ENCODE measurements around the gene GPS1. TPM values are rescaled to one million over a fixed set of nuclear protein-coding genes. Genes with fewer than 3 reads are reported as not detected.
A peak's percentile ranks its signal among the peaks of the same experiment; 100 is the strongest.

The GPS1 gene
- total and polyA plus RNA-seq, 10 of the 15 experiments (the other 5 are each of a cell fraction or from before 2014, with no cell fraction given), result 2.2 to 146 (median 77.7) TPM

- peak; percentile 66 for TF ChIP-seq ZNF592 (IDR thresholded peaks at IDR 0.05)
- TF ChIP-seq BACH1 (IDR thresholded peaks at IDR 0.05; ENCODE audit: borderline replicate concordance), result peak; percentile 94
- peak; percentile 78 for TF ChIP-seq MXI1 (IDR thresholded peaks at IDR 0.05; ENCODE audit: low read depth, low read length)
- peak; percentile 86 for TF ChIP-seq IKZF1 (conservative IDR thresholded peaks at IDR 0.05)
- no peak for TF ChIP-seq IKZF2 (IDR thresholded peaks at IDR 0.05)
- peak; percentile 44 for TF ChIP-seq NRF1 (conservative IDR thresholded peaks at IDR 0.05; ENCODE audit: low read depth, low read length)
- TF ChIP-seq LARP7 (IDR thresholded peaks at IDR 0.05), result peak; percentile 78; the same call in 1 of the 2 replicates
- peak; percentile 90 for TF ChIP-seq PKNOX1 (IDR thresholded peaks at IDR 0.05)
- no peak for TF ChIP-seq ZNF622 (IDR thresholded peaks at IDR 0.05)
- no peak for TF ChIP-seq ZNF24 (IDR thresholded peaks at IDR 0.05)
- peak; percentile 37 to 70 (median 42); a peak in 5 of 6 replicates for TF ChIP-seq CTCF (IDR thresholded peaks at IDR 0.05 in 2 of 3, conservative IDR thresholded peaks at IDR 0.05 in 1 of 3; ENCODE audit: control insufficient read depth in 2 of 3, extremely low read depth in 1 of 3, insufficient read depth in 1 of 3, low read depth in 3 of 3, low read length in 3 of 3)
- no peak for TF ChIP-seq EP300 (IDR thresholded peaks at IDR 0.05; ENCODE audit: borderline replicate concordance in 1 of 2, control insufficient read depth in 1 of 2, low read depth in 2 of 2, low read length in 2 of 2)
- TF ChIP-seq E4F1 (IDR thresholded peaks at IDR 0.05; ENCODE audit: borderline replicate concordance, partially characterized antibody), result peak; percentile 60
- no peak for TF ChIP-seq ELK1 (IDR thresholded peaks at IDR 0.05; ENCODE audit: low read depth, low read length)
- no peak for TF ChIP-seq SUZ12 (IDR thresholded peaks at IDR 0.05; ENCODE audit: unreplicated experiment)
- TF ChIP-seq NR2C1 (IDR thresholded peaks at IDR 0.05), result peak; percentile 56
- TF ChIP-seq MAX (IDR thresholded peaks at IDR 0.05; ENCODE audit: low read depth, low read length), result peak; percentile 74
Measured at GRCh38 chr17:82098169-82098938, 46.7 kb downstream of the GPS1 start, which contains the start of gene FASN (continued).
